Lung (tissue), 12 donors: Measurements from ENCODE around the gene FAM136A. TPM values are rescaled to one million over a fixed set of nuclear protein-coding genes. Genes with fewer than 3 reads are reported as not detected.

Experiments used
- ATAC-seq: fragments of 200-7000 bp; cut with Tn5 transposase; one replicate; pipeline ENCODE4 v1.9.1; 2020; ENCODE audit warnings: moderate number of reproducible peaks; ENCODE audit not compliant: insufficient read depth, low FRiP score
- DNase-seq, 3 donors: peaks; one replicate each; pipeline ENCODE4 v3.0.0-alpha.2; 2013 to 2017
- H3K27ac ChIP-seq, 2 donors: one replicate each; pipeline ENCODE4 v1.5.1; 2013; ENCODE audit warnings: mild to moderate bottlenecking in 2 of 2, moderate library complexity in 2 of 2, control low read depth in 1 of 2, inconsistent platforms in 1 of 2, low read depth in 1 of 2, low read length in 1 of 2
- H3K27me3 ChIP-seq, 3 donors: one replicate each; pipeline ENCODE4 v1.5.1; 2013; ENCODE audit warnings: low read length in 2 of 3; ENCODE audit not compliant: control insufficient read depth in 3 of 3, insufficient read depth in 3 of 3
- H3K36me3 ChIP-seq, 4 donors: one replicate each; pipeline ENCODE4 v1.5.1; 2013; ENCODE audit warnings: low read length in 4 of 4, mild to moderate bottlenecking in 1 of 4, moderate library complexity in 1 of 4; ENCODE audit not compliant: control insufficient read depth in 4 of 4, insufficient read depth in 4 of 4
- H3K4me1 ChIP-seq, 5 donors: one replicate each; pipeline ENCODE4 v1.5.1; 2013; ENCODE audit warnings: low read length in 5 of 5, mild to moderate bottlenecking in 2 of 5, moderate library complexity in 1 of 5; ENCODE audit not compliant: control insufficient read depth in 5 of 5, insufficient read depth in 5 of 5
- H3K4me3 ChIP-seq: one replicate; pipeline ENCODE4 v1.5.1; 2013; ENCODE audit warnings: mild to moderate bottlenecking, control low read depth, moderate library complexity
- H3K9ac ChIP-seq, 2 donors: one replicate each; pipeline ENCODE4 v1.5.1; 2013; ENCODE audit warnings: low read length in 2 of 2, control low read depth in 1 of 2; ENCODE audit not compliant: insufficient read depth in 1 of 2
- H3K9me3 ChIP-seq, 4 donors: one replicate each; pipeline ENCODE4 v1.5.1; 2013; ENCODE audit warnings: low read length in 3 of 4, mild to moderate bottlenecking in 1 of 4, moderate library complexity in 1 of 4; ENCODE audit not compliant: control insufficient read depth in 4 of 4, insufficient read depth in 3 of 4
- CTCF ChIP-seq: IDR thresholded peaks from 2 replicates; pipeline ENCODE4 v1.5.1; 2012; ENCODE audit warnings: mild to moderate bottlenecking; ENCODE audit errors: control extremely low read depth, extremely low read depth
- WGBS, 2 donors: extraction: QIAGEN DNeasy Blood & Tissue Kit; methylation state at CpG; one replicate each; pipeline ENCODE4 v1.1.7; 2013; 5-methylcytosine and 5-hydroxymethylcytosine counted together
- polyA plus RNA-seq, 2 donors: library from polyadenylated mRNA; stranded (reverse); fragments of 200-250 nt; gene quantifications; one replicate each; pipeline ENCODE4 v1.2.1, GENCODE V29; 2013
- total RNA-seq, 2 donors: library from RNA; depleted of rRNA in 1 of 2; stranded (reverse); fragments of >200 nt in 1 of 2; gene quantifications; one replicate each; pipeline ENCODE4 v1.2.1, GENCODE V29; 2014 to 2021
- donor health status: control.
- donor health status: control.
- donor health status: Bipolar disorder and iron deficiency.
- donor health status: healthy.
- donor health status: DM: yes; HTN: yes; CAD: no.

Gene FAM136A
- total and polyA plus RNA-seq, 4 donors, result 23.7 to 37.0 (median 30.2) TPM

GRCh38 chr2:70283500-70284191, 18.2 kb downstream of the FAM136A start:
- no peak overlapping the region for H3K27ac ChIP-seq
- no peak for DNase-seq
- no peaks in the 10 kb centered on the region for H3K27me3 ChIP-seq
- no peak overlapping the region for H3K4me3 ChIP-seq
- H3K9me3 ChIP-seq, result no peaks in the 10 kb centered on the region
- 95 to 100% methylated on average over 5 of the region's 5 CpGs for WGBS, 2 donors
- no peak for TF ChIP-seq CTCF
- no peak for ATAC-seq
- peaks cover 0 to under 1% (median 0%) of the 10 kb centered on the region in 5 donors for H3K4me1 ChIP-seq
- H3K36me3 ChIP-seq, result peaks cover 24 to 56% (median 40%) of the 10 kb centered on the region in 4 donors
- H3K9ac ChIP-seq, result no peak overlapping the region

- WGBS, 2 donors, result 79 to 81% methylated on average over 5 of the region's 5 CpGs
- H3K27me3 ChIP-seq, result no peaks in the 10 kb centered on the region
- TF ChIP-seq CTCF, result no peak
- DNase-seq (no peak), ATAC-seq (no peak)
- H3K4me1 ChIP-seq, result peaks cover 0 to 7% (median 0%) of the 10 kb centered on the region in 5 donors
- no peak overlapping the region for H3K27ac ChIP-seq
- H3K9ac ChIP-seq, result no peak overlapping the region
- H3K4me3 ChIP-seq, result no peak overlapping the region
- no peaks in the 10 kb centered on the region for H3K9me3 ChIP-seq
- peaks cover 23 to 58% (median 37%) of the 10 kb centered on the region in 4 donors for H3K36me3 ChIP-seq
Measured at GRCh38 chr2:70282439-70282838, 19.4 kb downstream of the FAM136A start.

- no peak overlapping the region for H3K9ac ChIP-seq
- H3K36me3 ChIP-seq, result peaks cover 19 to 52% (median 33%) of the 10 kb centered on the region in 4 donors
- no peak for ATAC-seq
Measured at GRCh38 chr2:70280242-70280798, 21.5 kb downstream of the FAM136A start.

More at GRCh38 chr2:70280242-70280798, 21.5 kb downstream of the FAM136A start:
- Histone ChIP-seq H3K4me1 (peaks cover 0 to 7% (median 0%) of the 10 kb centered on the region in 5 donors), H3K27ac (no peak overlapping the region), H3K9me3 (no peaks in the 10 kb centered on the region), H3K27me3 (no peaks in the 10 kb centered on the region), H3K4me3 (no peak overlapping the region)
- DNase-seq, result no peak
- no peak for TF ChIP-seq CTCF
- 93 to 96% methylated on average over 2 of the region's 2 CpGs for WGBS, 2 donors
